Measurements from ENCODE around the gene SSH2. TPM values are rescaled to one million over a fixed set of nuclear protein-coding genes. Genes with fewer than 3 reads are reported as not detected.
A peak's percentile ranks its signal among the peaks of the same experiment; 100 is the strongest.

The SSH2 gene
- total and polyA plus RNA-seq, 9 of the 15 experiments (the other 6 are each of a cell fraction or from before 2014, with no cell fraction given) = 3.9 to 16.1 (median 10.2) TPM

- TF ChIP-seq FOXP4 (CRISPR knock-in tag; IDR thresholded peaks at IDR 0.05; ENCODE audit: borderline replicate concordance) = no peak
- TF ChIP-seq HNRNPK (IDR thresholded peaks at IDR 0.05; ENCODE audit: low read depth, low read length, poor library complexity, severe bottlenecking) = no peak
- peak; percentile 42; the same call in 1 of the 2 replicates for TF ChIP-seq HMBOX1 (IDR thresholded peaks at IDR 0.05)
- no peak for TF ChIP-seq IRF9 (tag; IDR thresholded peaks at IDR 0.05)
- peak; percentile 43; the same call in 1 of the 2 replicates for TF ChIP-seq MYC (IDR thresholded peaks at IDR 0.05; ENCODE audit: low read depth, low read length)
- no peak for TF ChIP-seq MYC (CRISPR knock-in tag; IDR thresholded peaks at IDR 0.05; ENCODE audit: borderline replicate concordance, low read depth)
- TF ChIP-seq CEBPZ (IDR thresholded peaks at IDR 0.05; ENCODE audit: borderline replicate concordance, low read depth, low read length) = no peak
- TF ChIP-seq HOMEZ (CRISPR knock-in tag; IDR thresholded peaks at IDR 0.05) = no peak
- no peak for TF ChIP-seq KDM4B (IDR thresholded peaks at IDR 0.05; ENCODE audit: borderline replicate concordance in 2 of 2, low read depth in 1 of 2)
- TF ChIP-seq ZC3H8 (IDR thresholded peaks at IDR 0.05) = no peak
- no peak for TF ChIP-seq FOXJ2 (tag; IDR thresholded peaks at IDR 0.05)
- no peak for TF ChIP-seq CTCF (IDR thresholded peaks at IDR 0.05 in 2 of 3, conservative IDR thresholded peaks at IDR 0.05 in 1 of 3; ENCODE audit: insufficient read depth in 2 of 3, low read depth in 1 of 3, low read length in 3 of 3)
- TF ChIP-seq CBX3 (IDR thresholded peaks at IDR 0.05; ENCODE audit: borderline replicate concordance in 1 of 2, low read length in 2 of 2) = no peak
- TF ChIP-seq ZNF780A (CRISPR knock-in tag; IDR thresholded peaks at IDR 0.05) = no peak
- no peak for TF ChIP-seq PYGO2 (tag; IDR thresholded peaks at IDR 0.05)
- no peak; the same call in 1 of the 2 replicates for TF ChIP-seq PHB2 (IDR thresholded peaks at IDR 0.05; ENCODE audit: low read depth)
These were observed 203.2 kb downstream of the SSH2 start (continued) for GRCh38 chr17:29726715-29727252.
